Activated CD8-positive, alpha-beta T cell treated with anti-CD3 and anti-CD28 coated beads for 36 hours (primary cell): ENCODE data around the gene CBX6. TPM values are rescaled to one million over a fixed set of nuclear protein-coding genes. Genes with fewer than 3 reads are reported as not detected.

Experiments
- ATAC-seq: fragments of 200-7000 bp; cut with Tn5 transposase; one replicate; pipeline ENCODE4 v1.10.0; 2021; ENCODE audit warnings: mild to moderate bottlenecking, moderate library complexity
- CTCF ChIA-PET: fragments of 350-600 bp; sonication (Branson Sonifier 250); formaldehyde crosslinking; loops from one replicate; lab custom pipeline; 2021; ENCODE audit warnings: antibody characterized with exemption; lab: Charles Lee
- POLR2A ChIA-PET: fragments of 350-600 bp; sonication (Branson Sonifier 250); formaldehyde crosslinking; loops from one replicate; lab custom pipeline; 2021; ENCODE audit warnings: antibody characterized with exemption; lab: Charles Lee
- DNase-seq: peaks from one replicate; pipeline ENCODE4 v3.0.0-alpha.2; 2020
- H3K27ac Mint-ChIP-seq: one replicate; pipeline ENCODE4 v1.8.0; 2021; ENCODE audit warnings: mild to moderate bottlenecking, mixed read lengths
- H3K27me3 Mint-ChIP-seq: one replicate; pipeline ENCODE4 v1.8.0; 2021; ENCODE audit warnings: mixed read lengths
- H3K36me3 Mint-ChIP-seq: one replicate; pipeline ENCODE4 v1.8.0; 2021; ENCODE audit warnings: low read depth, mixed read lengths
- H3K4me1 Mint-ChIP-seq: one replicate; pipeline ENCODE4 v1.8.0; 2021; ENCODE audit warnings: low read depth, mixed read lengths
- H3K4me3 Mint-ChIP-seq: one replicate; pipeline ENCODE4 v1.8.0; 2021; ENCODE audit warnings: mild to moderate bottlenecking, moderate library complexity, mixed read lengths
- H3K9me3 Mint-ChIP-seq: one replicate; pipeline ENCODE4 v1.8.0; 2021; ENCODE audit warnings: mixed read lengths
- CTCF ChIP-seq: fragments of 200-600 bp; IDR thresholded peaks from one replicate; pipeline ENCODE4 v1.8.0; 2022; ENCODE audit warnings: antibody characterized with exemption, mild to moderate bottlenecking
- intact Hi-C: fragments of 100-400 bp; cut with micrococcal nuclease; formaldehyde crosslinking; loops from one replicate; pipeline ENCODE4 v1.10.0; 2022
- total RNA-seq, 2 experiments: library from RNA; stranded (reverse); gene quantifications; one replicate each; pipeline ENCODE4 v1.2.3, GENCODE V29; 2021

The CBX6 gene
- total RNA-seq, 2 experiments from 2014 or later, result 97.7 to 99.4 TPM

- CTCF ChIA-PET, result no interaction called here
- no peaks in the 10 kb centered on the region for H3K9me3 Mint-ChIP-seq
- H3K36me3 Mint-ChIP-seq, result no peaks in the 10 kb centered on the region
- no peaks in the 10 kb centered on the region for H3K27me3 Mint-ChIP-seq
- no peaks in the 10 kb centered on the region for H3K4me1 Mint-ChIP-seq
- H3K4me3 Mint-ChIP-seq, result no peak overlapping the region
- POLR2A ChIA-PET, result interaction anchor here (0.6 to 1.3 kb wide), 5 partner anchors 9 to 502 kb away, joined by 3 to 4 read pairs (median 3); partner anchors contain the start of gene NPTXR
- no peak for ATAC-seq
- intact Hi-C loops, result no loop called here
- TF ChIP-seq CTCF, result no peak
- DNase-seq, result no peak
- H3K27ac Mint-ChIP-seq, result no peak overlapping the region
Measured at GRCh38 chr22:38834991-38835390, 37.0 kb downstream of the CBX6 start.

DNA sequence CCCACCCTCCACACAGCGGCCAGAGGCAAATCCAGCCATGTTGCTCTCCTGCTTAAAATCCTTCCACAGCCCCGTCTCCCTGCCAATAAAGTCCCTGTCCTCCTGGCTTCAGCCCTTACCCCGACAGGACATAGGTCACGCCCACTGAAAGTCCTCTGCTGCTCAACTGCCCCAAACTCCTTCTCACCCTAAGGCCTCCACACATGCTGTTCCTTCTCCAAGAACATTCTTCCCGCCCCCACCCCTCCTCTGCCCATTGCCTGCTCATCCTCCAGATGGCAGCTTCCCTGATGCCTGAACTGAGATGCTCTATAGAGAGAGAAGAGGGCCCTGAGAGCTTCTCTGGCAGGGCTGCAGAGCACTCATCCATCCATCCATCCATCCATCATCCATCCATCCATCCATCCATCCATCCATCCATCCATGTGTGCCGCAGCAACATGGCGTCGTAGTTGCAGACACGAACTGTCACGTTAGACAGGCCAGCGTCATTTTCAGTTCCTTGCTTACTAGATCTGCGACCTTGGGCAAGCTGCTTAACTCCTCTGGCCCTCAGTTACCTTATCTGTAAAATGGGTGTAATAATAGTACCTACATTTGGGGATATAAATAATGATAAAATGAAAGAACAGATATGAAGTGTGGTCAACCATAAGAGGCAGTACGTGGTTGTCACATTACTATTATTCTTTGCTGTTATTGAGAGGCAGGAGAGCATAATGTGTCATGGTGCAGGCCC, 37.6 kb downstream of the CBX6 start:
- no peak for ATAC-seq
- no peak for TF ChIP-seq CTCF
- POLR2A ChIA-PET, result interaction anchor here (0.6 to 1.4 kb wide), 7 partner anchors 10 to 503 kb away, joined by 3 to 4 read pairs (median 3); partner anchors contain the start of gene NPTXR
- H3K36me3 Mint-ChIP-seq, result no peaks in the 10 kb centered on the region
- no peaks in the 10 kb centered on the region for H3K27me3 Mint-ChIP-seq
- H3K27ac Mint-ChIP-seq, result no peak overlapping the region
- CTCF ChIA-PET, result interaction anchor here (1.2 kb wide), 1 partner anchor 109 kb away, joined by 3 read pairs; no protein-coding TSS in a partner anchor
- no peaks in the 10 kb centered on the region for H3K4me1 Mint-ChIP-seq
- no peak for DNase-seq
- intact Hi-C loops, result no loop called here
- H3K9me3 Mint-ChIP-seq, result no peaks in the 10 kb centered on the region
- H3K4me3 Mint-ChIP-seq, result no peak overlapping the region

DNA sequence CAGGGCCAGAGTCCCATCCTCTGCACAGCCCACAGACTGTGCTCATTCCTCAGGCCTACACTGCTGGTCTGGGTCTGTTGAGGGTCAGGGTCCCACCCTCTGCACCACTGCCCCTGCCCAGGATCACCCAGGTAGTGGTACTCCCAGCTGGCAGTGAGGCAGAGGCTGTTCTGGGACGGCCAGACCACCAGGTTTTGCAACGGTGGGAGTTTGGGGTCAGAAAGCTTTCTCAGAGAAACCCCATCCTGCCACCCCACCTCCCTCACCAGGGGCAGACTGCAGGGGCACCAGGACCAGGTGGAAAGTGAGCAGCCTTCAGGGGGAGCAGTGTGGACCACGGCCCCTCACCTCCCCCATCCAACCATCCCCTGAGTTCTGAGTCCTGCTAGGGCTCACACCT, 39.0 kb downstream of the CBX6 start:
- no peak overlapping the region for H3K27ac Mint-ChIP-seq
- no peaks in the 10 kb centered on the region for H3K9me3 Mint-ChIP-seq
- no peaks in the 10 kb centered on the region for H3K4me1 Mint-ChIP-seq
- CTCF ChIA-PET, result interaction anchor here (1.2 kb wide), 1 partner anchor 108 kb away, joined by 3 read pairs; no protein-coding TSS in a partner anchor
- no peak for TF ChIP-seq CTCF
- no peaks in the 10 kb centered on the region for H3K27me3 Mint-ChIP-seq
- H3K4me3 Mint-ChIP-seq, result no peak overlapping the region
- no peak for DNase-seq
- POLR2A ChIA-PET, result interaction anchor here (1.4 kb wide), 1 partner anchor 13 kb away, joined by 4 read pairs; no protein-coding TSS in a partner anchor
- intact Hi-C loops, result no loop called here
- H3K36me3 Mint-ChIP-seq, result no peaks in the 10 kb centered on the region
- ATAC-seq, result no peak

DNA sequence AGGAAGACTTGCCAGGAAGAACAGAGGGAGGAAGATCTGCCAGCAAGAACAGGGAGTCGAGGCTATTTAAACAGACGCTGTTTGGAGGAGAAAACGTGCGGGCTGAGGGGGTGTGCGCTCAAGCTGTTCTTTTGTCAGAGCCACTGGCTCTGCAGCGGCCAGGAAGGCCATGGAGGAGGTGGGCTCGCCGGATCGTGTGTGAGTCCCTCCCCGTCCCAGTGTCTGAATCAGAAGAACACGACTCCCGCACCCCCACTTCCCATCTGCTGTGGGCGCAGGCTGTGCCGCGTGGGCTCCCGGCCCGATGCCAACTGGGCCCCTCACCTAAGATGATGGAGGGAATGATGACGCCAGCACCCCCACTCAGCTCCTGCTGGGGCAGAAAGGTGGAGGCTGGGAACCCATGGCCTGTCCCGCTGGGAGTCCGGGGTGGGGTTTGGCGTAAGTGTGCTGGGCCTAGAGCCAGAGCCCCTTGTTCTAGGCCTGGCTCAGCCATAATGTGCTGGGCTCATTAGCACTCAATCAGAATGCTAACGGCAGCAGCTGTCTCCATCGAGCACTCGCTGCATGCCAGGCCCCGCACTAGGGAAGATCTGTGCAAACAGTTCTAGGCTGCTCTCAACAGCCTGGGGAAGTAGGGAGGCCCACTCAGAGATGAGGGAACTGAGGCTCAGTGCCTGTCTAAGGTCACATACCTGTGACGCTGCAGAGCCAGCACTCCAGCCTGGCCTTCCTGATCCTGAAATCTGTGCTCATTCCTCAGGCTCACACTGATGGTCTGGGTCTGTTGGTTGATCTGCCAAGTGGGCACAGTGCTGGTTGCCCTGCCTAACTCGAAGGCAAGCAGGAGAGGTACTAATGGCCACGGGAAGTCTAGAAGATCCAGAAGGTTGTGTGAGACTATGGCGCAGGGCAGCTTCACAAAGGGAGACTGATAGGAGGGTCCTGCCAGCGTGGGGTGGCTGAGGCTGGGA, 39.7 kb downstream of the CBX6 start:
- no peak overlapping the region for H3K4me3 Mint-ChIP-seq
- POLR2A ChIA-PET, result interaction anchor here (1.4 kb wide), 1 partner anchor 12 kb away, joined by 4 read pairs; no protein-coding TSS in a partner anchor
- H3K27me3 Mint-ChIP-seq, result no peaks in the 10 kb centered on the region
- DNase-seq (no peak), ATAC-seq (no peak)
- no peak overlapping the region for H3K27ac Mint-ChIP-seq
- intact Hi-C loops, result no loop called here
- no peaks in the 10 kb centered on the region for H3K4me1 Mint-ChIP-seq
- CTCF ChIA-PET, result no interaction called here
- no peaks in the 10 kb centered on the region for H3K36me3 Mint-ChIP-seq
- no peaks in the 10 kb centered on the region for H3K9me3 Mint-ChIP-seq
- TF ChIP-seq CTCF, result no peak
